Activated T-cell treated with anti-CD3 and anti-CD28 coated beads, Interleukin-2, amount 50 U/mL, for 72 hours (primary cell): ENCODE data around the gene LSM10. TPM values are rescaled to one million over a fixed set of nuclear protein-coding genes. Genes with fewer than 3 reads are reported as not detected.

Experiments used
- ATAC-seq, 2 donors: fragments of 150-1000 bp; cut with Tn5 transposase; replicated peaks in 1 of 2; 2 replicates each; pipeline ENCODE4 v1.10.0; 2021; ENCODE audit warnings: moderate library complexity in 2 of 2, mild to moderate bottlenecking in 1 of 2
- DNase-seq, 2 donors: peaks; one replicate each; pipeline ENCODE4 v3.0.0; 2021 to 2022; ENCODE audit warnings: mixed read lengths in 1 of 2
- H3K27ac Mint-ChIP-seq: one replicate; pipeline ENCODE4 v1.8.0; 2022; ENCODE audit warnings: mild to moderate bottlenecking, moderate library complexity, mixed read lengths
- H3K27me3 Mint-ChIP-seq: one replicate; pipeline ENCODE4 v1.8.0; 2022; ENCODE audit warnings: low read depth, mixed read lengths
- H3K36me3 Mint-ChIP-seq, 2 donors: one replicate each; pipeline ENCODE4 v1.8.0; 2022; ENCODE audit warnings: mixed read lengths in 2 of 2, mild to moderate bottlenecking in 1 of 2; ENCODE audit not compliant: insufficient read depth in 2 of 2
- H3K4me1 Mint-ChIP-seq: one replicate; pipeline ENCODE4 v1.8.0; 2022; ENCODE audit warnings: low read depth, mixed read lengths
- H3K4me3 Mint-ChIP-seq, 2 donors: one replicate each; pipeline ENCODE4 v1.8.0; 2022; ENCODE audit warnings: mild to moderate bottlenecking in 2 of 2, mixed read lengths in 2 of 2, moderate library complexity in 2 of 2
- H3K9me3 Mint-ChIP-seq, 2 donors: one replicate each; pipeline ENCODE4 v1.8.0; 2022; ENCODE audit warnings: mixed read lengths in 2 of 2
- total RNA-seq, 2 donors: library from RNA; stranded (reverse); gene quantifications; one replicate each; pipeline ENCODE4 v1.2.3, GENCODE V29; 2022

The LSM10 gene
- 10 to 100 TPM; 56.5 to 66.2 TPM for total RNA-seq

DNA sequence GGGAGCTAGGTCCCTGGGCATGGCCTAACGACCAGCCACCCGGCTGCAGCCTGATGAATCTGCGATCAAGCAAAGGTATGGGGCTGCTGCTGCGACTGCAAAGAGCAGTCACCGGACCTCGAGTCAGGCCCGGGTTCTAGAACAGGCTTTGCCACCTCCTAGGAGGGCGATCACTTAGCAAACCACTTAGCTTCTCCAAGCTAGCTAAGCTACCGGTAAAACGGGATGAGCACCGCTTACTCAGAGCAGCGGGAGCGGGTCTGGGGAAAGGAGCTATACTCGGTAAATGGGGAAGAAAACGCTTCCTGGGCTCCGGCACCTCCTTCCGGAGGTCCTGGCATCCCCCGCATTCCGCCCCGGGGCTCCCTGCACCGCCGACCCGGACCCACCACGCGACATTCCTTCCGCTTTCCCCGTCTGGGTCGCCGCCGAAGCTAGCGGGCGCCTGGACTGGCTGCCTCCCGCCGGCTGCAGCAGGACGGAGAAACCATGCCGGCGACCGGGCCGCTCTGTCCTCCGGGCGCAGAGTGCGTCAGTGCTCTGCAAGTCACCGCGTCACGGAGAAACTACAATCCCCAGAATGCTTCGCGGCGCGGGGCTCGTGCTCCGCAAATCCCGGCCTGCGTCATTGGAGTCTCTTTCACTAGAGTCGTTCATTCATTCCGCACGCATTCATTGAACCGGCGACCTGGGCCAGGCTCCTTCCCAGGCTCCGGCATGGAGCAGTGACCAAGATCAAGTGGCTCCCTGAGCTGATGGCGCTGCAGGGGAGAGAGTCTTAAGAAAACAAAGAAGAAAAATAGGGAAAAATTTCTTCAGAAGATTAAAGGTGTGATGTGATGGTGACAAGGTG is at the start of gene LSM10:
TSS of gene LSM10 (minus strand) at position 531 of the 853 bp plus-strand sequence. CDS start 3,779 bp downstream, outside the sequence.
- H3K4me3 Mint-ChIP-seq = peak within 1 kb of the TSS; percentile 90 to 96
- H3K36me3 Mint-ChIP-seq = peaks cover 0 to 12% of the 10 kb centered on the region in 2 donors
- peak within 1 kb of the TSS; percentile 96 for H3K27ac Mint-ChIP-seq
- H3K9me3 Mint-ChIP-seq = no peaks in the 10 kb centered on the region
- H3K27me3 Mint-ChIP-seq = no peaks in the 10 kb centered on the region
- DNase-seq (peak; percentile 92), ATAC-seq (peak; percentile 83 to 88)
- peaks cover 67% of the 10 kb centered on the region for H3K4me1 Mint-ChIP-seq

DNA sequence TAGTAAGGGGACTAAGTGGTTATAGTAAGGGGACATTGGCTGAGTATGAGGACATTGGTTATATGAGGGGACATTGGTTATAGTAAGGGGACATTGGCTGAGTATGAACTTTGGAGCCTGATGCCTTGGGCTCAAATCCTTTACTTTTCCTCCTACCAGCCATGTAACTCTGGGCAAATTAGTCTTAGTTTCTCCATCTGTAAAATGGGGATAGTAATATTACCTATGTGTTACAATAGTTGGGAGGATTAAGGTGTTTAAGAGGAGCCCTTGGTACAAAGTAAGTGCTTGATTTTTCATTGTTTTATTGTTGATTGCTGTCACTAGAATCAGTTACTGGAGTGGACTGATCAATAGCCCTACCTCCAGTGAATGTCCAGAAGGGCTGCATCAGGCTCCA is 49.7 kb upstream of the LSM10 start:
- Mint-ChIP-seq H3K27me3 (no peaks in the 10 kb centered on the region), H3K4me3 (no peak overlapping the region), H3K9me3 (no peaks in the 10 kb centered on the region), H3K27ac (no peak overlapping the region), H3K4me1 (peaks cover 20% of the 10 kb centered on the region), H3K36me3 (no peaks in the 10 kb centered on the region)
- DNase-seq (no peak), ATAC-seq (no peak)

DNA sequence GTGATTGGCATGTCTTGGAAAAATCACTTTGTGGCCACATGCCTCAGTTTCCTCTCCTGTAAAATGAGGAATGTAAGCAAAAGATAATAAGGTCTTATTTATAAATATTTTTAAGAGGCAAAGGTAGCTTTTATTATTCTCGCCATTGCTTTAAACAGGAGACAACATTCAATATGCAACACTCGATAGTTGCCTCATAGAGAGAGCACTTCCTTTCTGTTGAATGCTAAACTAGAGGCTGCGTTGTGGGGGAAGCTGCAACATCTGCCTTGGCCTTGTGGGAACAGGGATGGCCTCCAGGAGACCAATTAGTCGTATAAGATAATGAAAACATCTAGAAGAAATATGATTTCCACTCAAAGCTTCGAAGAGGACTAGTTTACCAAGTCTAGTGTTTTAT is 49.0 kb upstream of the LSM10 start:
- Mint-ChIP-seq H3K27ac (no peak overlapping the region), H3K36me3 (no peaks in the 10 kb centered on the region), H3K4me3 (no peak overlapping the region), H3K27me3 (no peaks in the 10 kb centered on the region), H3K9me3 (no peaks in the 10 kb centered on the region), H3K4me1 (peaks cover 19% of the 10 kb centered on the region)
- DNase-seq (no peak), ATAC-seq (no peak)

DNA sequence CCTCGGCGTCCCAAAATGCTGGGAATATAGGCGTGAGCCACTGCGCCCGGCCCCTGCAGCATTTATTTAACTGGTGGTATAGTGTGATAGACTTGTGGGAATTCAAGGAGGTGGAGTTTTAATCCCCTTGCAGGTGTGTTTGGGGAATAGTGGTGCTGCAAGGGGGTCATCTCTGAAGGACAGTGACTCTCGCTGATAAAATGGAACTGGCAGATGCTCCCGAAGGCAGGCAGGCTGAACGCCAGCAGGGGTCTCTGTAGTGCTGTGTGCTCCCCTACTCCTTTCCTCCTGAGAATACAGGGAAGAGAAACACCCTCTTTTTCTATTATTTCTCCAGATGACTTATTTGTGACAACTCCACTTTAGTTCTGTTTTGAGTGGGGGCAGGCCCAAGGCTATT is 48.6 kb upstream of the LSM10 start:
- Mint-ChIP-seq H3K4me1 (peaks cover 14% of the 10 kb centered on the region), H3K36me3 (no peaks in the 10 kb centered on the region), H3K4me3 (peak overlapping the region in 1 of 2 donors; percentile 12), H3K27me3 (no peaks in the 10 kb centered on the region), H3K27ac (no peak overlapping the region), H3K9me3 (no peaks in the 10 kb centered on the region)
- no peak for ATAC-seq
- DNase-seq = peak; percentile 15 to 21

DNA sequence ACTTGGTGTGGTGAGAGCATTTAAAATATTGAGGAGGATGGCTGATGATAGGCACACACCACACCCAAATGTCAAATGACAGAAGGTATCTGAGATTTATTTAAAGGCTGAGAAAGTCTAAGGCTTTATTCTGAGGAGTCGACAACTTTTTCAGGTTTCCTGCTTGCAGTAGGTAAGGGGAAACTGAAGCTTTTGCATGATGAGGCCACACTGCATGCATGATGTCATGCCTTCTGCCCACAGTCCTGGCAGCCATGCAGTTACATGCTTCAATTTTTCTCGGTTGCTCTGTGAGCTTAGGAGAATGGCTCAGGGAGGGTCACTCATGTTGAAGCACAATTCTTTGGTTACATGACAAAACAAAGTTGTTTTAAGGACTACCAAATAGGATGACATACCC is 45.6 kb upstream of the LSM10 start:
- H3K27me3 Mint-ChIP-seq = no peaks in the 10 kb centered on the region
- H3K4me3 Mint-ChIP-seq = no peak overlapping the region
- no peak for DNase-seq
- H3K27ac Mint-ChIP-seq = no peak overlapping the region
- peaks cover 5% of the 10 kb centered on the region for H3K4me1 Mint-ChIP-seq
- H3K9me3 Mint-ChIP-seq = no peaks in the 10 kb centered on the region
- no peak for ATAC-seq
- H3K36me3 Mint-ChIP-seq = no peaks in the 10 kb centered on the region

DNA sequence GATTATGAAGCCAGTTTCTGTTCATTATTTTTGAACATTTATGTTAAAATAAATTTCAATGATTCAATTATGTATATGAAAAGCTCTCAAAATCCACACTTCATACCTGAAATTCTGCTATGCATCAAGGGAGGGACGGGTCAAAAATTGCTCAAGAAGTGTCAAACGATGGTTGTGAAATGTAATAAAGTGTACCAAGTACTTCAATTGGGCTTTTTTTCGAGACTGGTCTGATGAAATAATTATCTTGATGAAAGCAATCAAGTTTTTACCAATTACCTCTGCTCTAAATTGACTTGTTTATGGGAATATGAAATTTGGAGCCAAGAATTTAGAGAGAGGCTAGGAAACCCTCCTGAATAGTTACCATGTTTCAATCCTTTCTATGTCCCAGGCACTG is 44.6 kb upstream of the LSM10 start:
- Mint-ChIP-seq H3K4me1 (peaks cover 5% of the 10 kb centered on the region), H3K36me3 (no peaks in the 10 kb centered on the region), H3K9me3 (no peaks in the 10 kb centered on the region), H3K4me3 (no peak overlapping the region), H3K27me3 (no peaks in the 10 kb centered on the region), H3K27ac (no peak overlapping the region)
- ATAC-seq = no peak
- no peak for DNase-seq

DNA sequence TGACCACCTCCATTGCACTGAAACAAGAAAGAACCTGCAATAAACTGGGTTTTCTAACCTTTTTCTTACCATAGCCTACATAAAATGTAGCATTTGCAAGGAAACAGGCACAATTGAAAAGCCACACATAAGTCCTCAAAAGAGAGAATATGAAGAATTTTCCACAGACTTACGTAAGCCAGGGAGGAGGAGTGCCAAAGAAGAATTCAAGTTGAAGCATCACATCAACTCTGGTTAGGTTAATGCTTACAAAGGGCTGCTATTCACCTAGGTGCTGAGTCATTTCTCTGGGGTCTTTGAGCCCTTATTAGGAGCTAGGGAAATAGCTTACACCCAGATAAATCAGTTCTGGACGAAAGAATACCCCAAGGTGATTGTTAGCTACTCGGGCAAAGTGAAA is 42.9 kb upstream of the LSM10 start:
- Mint-ChIP-seq H3K4me3 (no peak overlapping the region), H3K9me3 (no peaks in the 10 kb centered on the region), H3K36me3 (no peaks in the 10 kb centered on the region), H3K27me3 (no peaks in the 10 kb centered on the region), H3K27ac (no peak overlapping the region), H3K4me1 (peaks cover 5% of the 10 kb centered on the region)
- ATAC-seq (no peak), DNase-seq (no peak)

DNA sequence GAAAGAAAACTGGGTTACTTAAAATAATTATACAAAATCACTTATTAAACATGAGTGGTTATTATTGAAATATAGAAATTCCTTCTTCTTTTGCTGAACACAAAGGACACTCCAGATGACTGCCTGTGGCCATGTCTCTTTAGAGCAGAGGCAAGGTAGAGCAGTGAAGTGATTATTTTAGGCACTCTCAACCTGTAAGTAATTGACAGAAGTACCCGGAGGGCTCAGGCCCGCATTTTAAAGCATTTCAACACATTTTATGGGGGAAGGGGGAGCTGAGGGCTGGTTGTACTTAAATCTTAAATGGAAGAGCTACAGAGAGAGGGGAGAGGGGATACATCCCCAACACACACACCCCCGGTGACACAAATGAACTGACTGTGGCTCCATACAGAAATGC is 42.3 kb upstream of the LSM10 start:
- ATAC-seq = no peak
- no peak for DNase-seq
- Mint-ChIP-seq H3K27ac (no peak overlapping the region), H3K36me3 (no peaks in the 10 kb centered on the region), H3K4me3 (no peak overlapping the region), H3K9me3 (no peaks in the 10 kb centered on the region), H3K4me1 (peaks cover 5% of the 10 kb centered on the region), H3K27me3 (no peaks in the 10 kb centered on the region)

DNA sequence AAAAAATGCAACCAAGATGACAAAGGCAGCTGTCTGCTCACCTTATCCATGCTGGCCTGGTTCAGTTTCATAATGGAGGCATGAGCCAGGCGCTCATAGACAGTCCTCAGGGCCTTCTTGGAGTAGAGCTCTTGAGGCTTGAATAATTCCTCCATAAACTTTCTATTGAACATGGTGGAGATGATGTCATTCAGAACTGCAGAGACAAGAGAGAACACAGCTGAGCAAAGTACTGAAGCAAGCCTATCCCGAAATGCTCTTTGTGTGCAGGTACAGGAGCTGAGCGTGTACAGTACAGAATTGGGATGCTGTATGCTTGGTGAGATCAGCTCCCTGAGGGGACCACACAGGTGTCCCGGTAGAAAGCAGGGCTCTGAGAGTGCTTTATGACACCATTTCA is 41.0 kb upstream of the LSM10 start:
- Mint-ChIP-seq H3K36me3 (no peaks in the 10 kb centered on the region), H3K4me3 (no peak overlapping the region), H3K4me1 (peaks cover 5% of the 10 kb centered on the region), H3K9me3 (no peaks in the 10 kb centered on the region), H3K27me3 (no peaks in the 10 kb centered on the region), H3K27ac (no peak overlapping the region)
- ATAC-seq (no peak), DNase-seq (no peak)

DNA sequence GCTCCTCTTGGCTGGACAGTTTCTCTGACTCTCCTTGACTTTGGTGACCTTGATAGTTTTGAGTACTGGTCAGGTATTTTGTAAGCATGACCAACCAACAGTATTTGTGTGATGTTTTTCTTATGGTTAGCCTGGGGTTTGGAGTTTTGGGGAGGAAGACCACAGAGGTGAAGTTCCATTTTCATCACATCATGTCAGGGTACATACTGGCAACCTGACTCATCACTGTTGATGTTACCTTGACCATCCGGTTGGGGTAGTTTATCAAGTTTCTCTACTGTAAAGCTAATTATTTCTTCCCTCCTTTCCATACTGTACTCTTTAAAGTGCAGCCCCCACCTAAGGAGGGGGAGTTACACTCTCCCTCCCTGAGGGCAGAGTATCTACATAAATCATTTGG is 39.1 kb upstream of the LSM10 start:
- H3K4me3 Mint-ChIP-seq = no peak overlapping the region
- no peak for DNase-seq
- H3K27ac Mint-ChIP-seq = no peak overlapping the region
- peaks cover 5% of the 10 kb centered on the region for H3K4me1 Mint-ChIP-seq
- H3K9me3 Mint-ChIP-seq = no peaks in the 10 kb centered on the region
- no peaks in the 10 kb centered on the region for H3K27me3 Mint-ChIP-seq
- H3K36me3 Mint-ChIP-seq = no peaks in the 10 kb centered on the region
- no peak for ATAC-seq

DNA sequence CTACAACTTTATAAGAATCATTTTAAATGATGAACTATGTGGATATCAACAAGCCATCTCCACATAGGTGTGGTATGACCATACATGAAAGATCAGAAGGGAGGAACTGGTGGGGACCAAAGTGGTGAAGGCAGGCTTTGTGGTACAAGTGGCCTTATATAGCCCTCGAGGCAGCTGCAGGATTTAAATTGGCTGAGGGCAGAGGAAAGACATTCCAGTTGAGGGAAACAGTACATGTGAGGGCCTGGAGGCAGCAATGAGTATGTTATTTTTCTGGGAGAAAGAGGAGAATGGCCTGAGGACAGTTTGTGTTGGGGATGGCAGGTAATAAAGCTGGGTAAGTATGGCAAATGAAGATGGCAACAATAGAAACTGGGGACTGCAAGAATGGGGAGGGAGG is 35.4 kb upstream of the LSM10 start:
- ATAC-seq = no peak
- Mint-ChIP-seq H3K9me3 (no peaks in the 10 kb centered on the region), H3K27me3 (no peaks in the 10 kb centered on the region), H3K27ac (no peak overlapping the region), H3K4me1 (peaks cover 5% of the 10 kb centered on the region), H3K4me3 (no peak overlapping the region), H3K36me3 (no peaks in the 10 kb centered on the region)
- no peak for DNase-seq

DNA sequence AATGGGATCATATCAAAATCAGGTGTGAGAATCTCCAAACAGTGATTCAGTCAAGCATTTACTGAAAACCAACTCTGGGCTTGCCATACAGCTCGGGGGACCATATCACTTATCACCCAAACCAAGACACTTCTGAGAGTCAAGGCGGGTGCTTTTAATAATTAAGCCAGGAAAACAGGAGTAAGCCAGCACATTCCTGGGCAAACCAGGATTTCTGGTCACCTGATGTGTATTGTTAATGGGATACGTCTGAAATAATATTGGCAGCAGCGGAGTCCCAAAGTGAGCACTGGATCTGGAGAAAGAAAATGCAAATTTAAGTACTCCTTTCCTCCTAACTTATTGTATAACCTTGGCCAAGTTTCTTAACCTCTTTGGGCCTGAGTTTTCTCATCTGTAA is 34.9 kb upstream of the LSM10 start:
- no peak overlapping the region for H3K4me3 Mint-ChIP-seq
- H3K9me3 Mint-ChIP-seq = no peaks in the 10 kb centered on the region
- H3K4me1 Mint-ChIP-seq = peaks cover 5% of the 10 kb centered on the region
- no peak overlapping the region for H3K27ac Mint-ChIP-seq
- H3K36me3 Mint-ChIP-seq = no peaks in the 10 kb centered on the region
- no peaks in the 10 kb centered on the region for H3K27me3 Mint-ChIP-seq
- DNase-seq (no peak), ATAC-seq (no peak)

DNA sequence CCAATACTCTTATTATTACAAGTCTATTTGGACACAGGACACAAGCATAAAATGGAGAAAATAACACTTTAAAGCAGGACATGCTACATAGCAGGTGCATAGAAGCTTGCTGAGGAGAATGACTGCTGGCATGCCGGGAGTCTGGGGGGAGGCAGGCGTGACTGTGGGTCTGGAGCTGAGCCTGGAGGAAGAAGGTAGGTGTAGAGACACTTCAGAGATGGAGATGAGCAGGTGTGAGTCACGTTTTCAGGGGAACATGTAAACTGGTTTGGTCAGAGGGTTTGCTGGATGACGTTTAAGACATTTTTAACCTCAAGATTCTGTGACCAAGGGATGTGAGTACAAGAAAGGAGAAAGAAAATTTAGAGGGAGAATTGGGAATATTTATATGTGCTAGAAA is 28.1 kb upstream of the LSM10 start:
- ATAC-seq (peak; percentile 66 to 78), DNase-seq (peak; percentile 4 to 18)
- peaks cover 0 to under 1% of the 10 kb centered on the region in 2 donors for H3K36me3 Mint-ChIP-seq
- H3K9me3 Mint-ChIP-seq = no peaks in the 10 kb centered on the region
- H3K27me3 Mint-ChIP-seq = no peaks in the 10 kb centered on the region
- H3K4me1 Mint-ChIP-seq = peaks cover 13% of the 10 kb centered on the region
- no peak overlapping the region for H3K4me3 Mint-ChIP-seq
- H3K27ac Mint-ChIP-seq = no peak overlapping the region

DNA sequence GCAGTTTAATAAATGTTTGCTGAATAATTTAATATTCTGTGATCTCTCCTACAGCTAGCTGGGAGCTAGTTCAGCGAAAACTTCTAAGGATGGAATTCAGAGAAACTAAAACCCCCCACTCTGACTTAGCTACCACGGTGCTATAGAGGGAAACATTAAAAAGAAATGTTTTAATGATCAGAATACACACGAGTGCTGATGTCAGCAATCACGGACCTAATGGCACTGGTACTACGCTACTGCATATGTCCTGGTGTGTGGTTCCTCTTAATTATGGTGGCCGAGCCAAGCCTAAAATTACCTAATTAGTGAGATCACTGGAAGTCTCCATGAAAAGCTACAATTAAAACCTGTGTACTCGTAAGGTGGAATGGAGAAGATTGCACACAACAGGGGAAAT is 23.9 kb upstream of the LSM10 start:
- Mint-ChIP-seq H3K4me3 (no peak overlapping the region), H3K36me3 (peaks cover 0 to 1% of the 10 kb centered on the region in 2 donors), H3K27me3 (no peaks in the 10 kb centered on the region), H3K27ac (peak overlapping the region; percentile 94), H3K4me1 (peaks cover 20% of the 10 kb centered on the region), H3K9me3 (no peaks in the 10 kb centered on the region)
- ATAC-seq = no peak
- DNase-seq = no peak
